HG03064 (cell line): ENCODE data around the gene ANTXR1.
"Not testable (repeated sequence)": the region's sequence is repeated elsewhere in the genome, so short reads cannot be mapped to it uniquely, and the experiment has no call there.

Experiments used
- ATAC-seq: cut with Tn5 transposase; IDR thresholded peaks from one replicate; pipeline ENCODE4 v1.9.1; 2021; ENCODE audit warnings: low read depth; ENCODE audit not compliant: unreplicated experiment

Gene ANTXR1

DNA sequence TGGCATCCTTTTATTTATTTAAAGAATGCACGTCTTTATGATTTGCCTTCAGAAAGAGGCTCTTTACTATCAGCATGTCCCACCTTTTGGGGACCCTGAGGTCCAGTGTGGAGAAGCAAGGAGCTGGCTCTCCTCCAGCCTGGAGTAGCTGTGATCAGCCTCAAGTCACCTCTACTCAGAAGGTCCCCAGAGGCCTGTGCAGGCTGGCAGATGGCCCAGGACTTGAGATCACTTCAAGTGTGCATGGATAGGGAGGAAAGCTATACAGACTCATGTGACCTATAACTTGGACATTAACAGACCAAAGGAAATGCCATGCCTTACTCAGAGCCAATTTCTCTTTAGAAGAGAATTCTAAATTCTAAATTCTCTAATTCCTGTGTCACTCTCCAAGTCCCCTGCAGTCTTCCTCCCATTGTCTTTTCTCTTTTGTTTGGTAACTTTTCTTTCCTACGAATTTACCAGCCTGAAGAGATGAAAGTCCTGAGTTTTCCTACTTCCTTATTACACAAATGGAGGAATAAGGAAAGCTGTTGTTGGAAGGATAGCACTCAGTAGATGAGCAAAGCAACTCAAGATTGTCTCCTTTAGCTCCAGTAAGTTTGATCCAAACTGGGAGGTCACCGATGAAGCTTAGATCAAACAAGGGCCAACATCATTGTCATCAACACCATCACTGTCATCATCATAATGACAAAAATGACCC lies 210.1 kb downstream of the ANTXR1 start:
- ATAC-seq: no peak

DNA sequence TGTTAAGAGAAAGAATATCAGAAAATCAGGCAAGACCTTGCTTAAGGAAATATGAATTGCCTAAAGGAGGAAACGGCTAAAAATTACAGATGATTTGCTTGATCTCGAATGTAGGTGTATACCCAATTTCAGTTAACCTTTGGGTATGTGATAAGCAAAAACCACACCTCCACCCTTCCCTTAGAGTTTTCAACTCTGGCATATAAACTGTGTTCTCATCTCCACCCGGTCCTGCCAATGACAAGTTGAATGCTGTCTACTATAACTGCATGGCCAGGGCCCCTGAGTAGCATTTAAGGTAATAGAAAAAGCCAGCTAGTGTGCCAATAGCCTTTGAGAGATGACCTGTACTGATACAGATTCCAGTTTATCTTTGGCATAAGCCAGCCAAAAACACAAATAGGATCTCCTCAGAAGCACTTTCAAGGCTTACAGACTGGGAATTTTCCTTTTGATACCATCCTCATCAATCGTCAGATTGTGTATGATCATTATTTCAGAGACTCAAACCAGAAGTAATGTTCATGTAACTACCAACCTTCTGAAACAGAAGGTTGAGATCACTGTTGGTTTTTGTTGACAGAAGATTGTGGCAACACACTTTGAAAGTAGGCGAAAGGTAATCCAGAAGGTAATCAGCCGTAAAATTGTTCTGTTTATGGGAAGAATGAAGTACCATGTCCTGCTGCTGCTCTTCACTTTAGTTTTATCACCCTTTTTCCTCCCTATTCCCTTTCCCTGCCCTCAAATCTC lies 211.0 kb downstream of the ANTXR1 start:
- no peak for ATAC-seq

DNA sequence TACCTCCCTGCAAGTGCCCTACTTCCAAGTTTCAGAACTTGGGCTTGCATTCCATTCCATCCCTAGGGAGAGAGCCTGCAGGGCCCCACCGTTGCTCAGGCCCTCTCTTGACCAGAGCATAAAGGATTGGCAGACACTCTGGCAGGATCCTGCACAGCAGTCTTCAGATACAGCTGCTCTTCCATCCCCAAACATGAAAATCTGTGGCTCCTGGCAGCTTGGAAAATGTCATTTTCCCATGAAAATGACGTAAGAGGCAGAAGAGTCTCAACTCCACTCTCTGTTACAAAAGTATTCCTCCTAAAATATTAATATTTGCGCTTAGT lies 211.5 kb downstream of the ANTXR1 start:
- ATAC-seq: no peak

DNA sequence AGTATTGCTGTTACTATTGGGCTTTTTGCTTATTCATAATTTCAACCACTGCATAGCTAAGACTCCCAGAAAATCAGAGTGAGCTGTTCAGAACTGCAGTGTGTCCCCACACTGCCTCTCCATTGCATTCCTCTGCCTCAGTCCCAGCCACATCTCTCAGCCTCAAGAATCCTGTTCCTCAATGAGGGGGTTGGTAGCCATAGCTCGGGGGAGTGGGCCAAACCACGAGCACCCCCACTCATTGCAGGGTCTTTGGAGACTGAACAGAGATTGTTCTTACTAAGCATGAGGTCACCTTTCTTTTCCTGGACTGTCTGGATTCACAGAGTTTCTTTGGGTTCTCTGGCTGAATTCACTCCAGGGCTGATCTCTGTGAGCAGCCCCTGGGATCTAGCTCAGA lies 213.0 kb downstream of the ANTXR1 start:
- ATAC-seq: no peak

DNA sequence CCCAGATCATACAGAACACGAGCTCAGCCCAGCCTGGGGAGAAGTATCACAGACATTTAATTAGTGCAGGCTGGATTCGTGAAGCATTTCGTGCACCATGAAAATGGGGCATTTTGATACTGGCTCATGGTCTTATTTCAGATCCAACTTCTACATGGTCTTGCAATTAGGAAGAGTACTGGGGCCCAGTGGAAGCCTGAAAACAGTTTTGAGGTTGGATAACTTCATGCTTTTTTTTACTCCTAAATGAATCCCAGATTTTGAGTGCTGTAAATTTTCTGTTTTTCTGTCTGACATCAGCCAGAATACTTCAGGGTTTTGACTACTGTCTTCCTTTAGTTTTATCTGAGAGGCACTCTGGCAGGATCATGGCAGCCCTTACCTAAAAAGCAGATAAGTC lies 213.9 kb downstream of the ANTXR1 start:
- no peak for ATAC-seq

DNA sequence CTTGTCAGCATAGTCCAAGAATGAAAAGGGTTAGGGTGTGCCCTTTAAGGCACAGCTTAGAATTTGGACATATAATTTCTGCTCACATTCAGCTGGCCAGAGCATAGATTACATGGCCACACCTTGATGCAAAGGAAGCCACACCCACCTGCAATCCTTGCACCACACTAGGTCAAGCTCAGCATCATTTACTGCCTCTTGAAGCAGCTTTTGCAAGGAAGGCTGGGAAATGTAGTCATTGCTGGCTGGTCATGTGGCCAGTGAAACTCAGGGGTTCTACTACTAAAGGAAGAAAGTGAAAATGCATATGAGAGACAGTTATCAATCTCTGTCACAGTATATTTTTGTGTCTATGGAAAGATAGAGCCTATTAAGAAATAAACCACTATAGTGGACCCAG lies 214.7 kb downstream of the ANTXR1 start:
- ATAC-seq: no peak

DNA sequence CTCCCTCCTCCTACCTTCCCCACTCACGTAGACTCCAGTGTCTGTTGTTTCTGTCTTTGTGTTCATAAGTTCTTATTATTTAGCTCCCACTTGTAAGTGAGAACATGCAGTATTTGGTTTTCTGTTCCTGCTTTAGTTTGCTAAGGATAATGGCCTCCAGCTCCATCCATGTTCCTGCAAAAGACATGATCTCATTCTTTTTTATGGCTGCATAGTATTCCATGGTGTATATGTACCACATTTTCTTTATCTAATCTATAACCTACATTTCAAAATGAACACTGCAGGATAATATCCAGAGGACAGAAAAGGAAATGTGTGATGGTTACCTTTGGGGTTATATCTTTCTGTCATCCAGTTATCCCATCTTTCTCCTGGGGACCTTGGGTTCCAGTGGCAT lies 218.0 kb downstream of the ANTXR1 start:
- not testable (repeated sequence) for ATAC-seq

GRCh38 chr2:69231612-69232277 lies 218.8 kb downstream of the ANTXR1 start:
- ATAC-seq: no peak

- ATAC-seq: not testable (repeated sequence)
Observed at GRCh38 chr2:69235835-69236234, 222.9 kb downstream of the ANTXR1 start.

- ATAC-seq: no peak
Observed at GRCh38 chr2:69237070-69237670, 224.2 kb downstream of the ANTXR1 start.

GRCh38 chr2:69238449-69239031 lies 225.6 kb downstream of the ANTXR1 start:
- ATAC-seq: no peak

DNA sequence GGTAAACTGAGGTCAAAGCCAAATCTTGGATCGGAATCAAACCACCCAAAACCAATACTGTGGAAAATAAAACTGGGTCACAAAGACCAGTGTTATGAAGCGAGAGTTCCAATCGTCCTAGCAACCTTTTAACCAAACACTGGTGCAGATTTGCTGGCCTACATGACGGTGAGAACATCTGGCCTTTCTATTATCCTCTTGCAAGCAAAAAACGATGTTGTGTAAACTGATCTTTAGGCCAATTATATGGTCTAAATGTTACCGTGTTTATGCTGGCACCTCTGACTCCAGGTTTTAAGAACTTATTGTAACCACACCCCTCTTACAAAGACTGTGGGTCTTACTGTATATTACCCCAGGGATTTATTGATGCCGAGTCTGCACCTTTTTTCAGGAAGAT lies 228.1 kb downstream of the ANTXR1 start:
- no peak for ATAC-seq

GRCh38 chr2:69241664-69242514 lies 228.9 kb downstream of the ANTXR1 start:
- ATAC-seq: no peak

GRCh38 chr2:69242651-69243051 lies 229.7 kb downstream of the ANTXR1 start:
- no peak for ATAC-seq

- ATAC-seq: no peak
Observed at GRCh38 chr2:69243652-69244051, 230.7 kb downstream of the ANTXR1 start.

DNA sequence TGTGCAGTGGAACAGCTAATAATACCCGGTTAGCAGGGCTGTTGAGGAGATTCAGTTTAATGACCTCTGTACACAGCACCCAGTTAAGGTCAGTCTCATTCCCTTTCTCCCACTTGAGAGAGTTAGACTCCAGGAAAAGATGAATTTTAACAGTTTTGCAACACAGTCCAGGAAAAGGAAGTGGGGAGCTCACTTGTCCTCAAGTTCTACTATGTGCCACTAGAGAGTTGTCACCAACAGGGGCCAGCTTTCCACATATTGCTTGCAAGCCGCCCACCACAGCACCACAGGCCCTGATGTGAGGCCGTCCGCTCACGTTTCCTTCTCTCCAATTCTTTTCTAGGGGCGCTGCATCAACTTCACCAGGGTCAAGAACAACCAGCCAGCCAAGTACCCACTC lies 231.9 kb downstream of the ANTXR1 start:
- no peak for ATAC-seq

DNA sequence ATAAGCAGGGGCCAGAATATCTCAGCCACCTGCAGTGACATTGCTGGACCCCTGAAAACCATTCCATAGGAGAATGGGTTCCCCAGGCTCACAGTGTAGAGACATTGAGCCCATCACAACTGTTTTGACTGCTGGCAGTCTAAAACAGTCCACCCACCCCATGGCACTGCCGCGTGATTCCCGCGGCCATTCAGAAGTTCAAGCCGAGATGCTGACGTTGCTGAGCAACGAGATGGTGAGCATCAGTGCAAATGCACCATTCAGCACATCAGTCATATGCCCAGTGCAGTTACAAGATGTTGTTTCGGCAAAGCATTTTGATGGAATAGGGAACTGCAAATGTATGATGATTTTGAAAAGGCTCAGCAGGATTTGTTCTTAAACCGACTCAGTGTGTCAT lies 234.6 kb downstream of the ANTXR1 start:
- no peak for ATAC-seq

- no peak for ATAC-seq
Observed at GRCh38 chr2:69248232-69248631, 235.3 kb downstream of the ANTXR1 start.

- ATAC-seq: no peak
Observed at GRCh38 chr2:69250981-69251380, 238.0 kb downstream of the ANTXR1 start.

DNA sequence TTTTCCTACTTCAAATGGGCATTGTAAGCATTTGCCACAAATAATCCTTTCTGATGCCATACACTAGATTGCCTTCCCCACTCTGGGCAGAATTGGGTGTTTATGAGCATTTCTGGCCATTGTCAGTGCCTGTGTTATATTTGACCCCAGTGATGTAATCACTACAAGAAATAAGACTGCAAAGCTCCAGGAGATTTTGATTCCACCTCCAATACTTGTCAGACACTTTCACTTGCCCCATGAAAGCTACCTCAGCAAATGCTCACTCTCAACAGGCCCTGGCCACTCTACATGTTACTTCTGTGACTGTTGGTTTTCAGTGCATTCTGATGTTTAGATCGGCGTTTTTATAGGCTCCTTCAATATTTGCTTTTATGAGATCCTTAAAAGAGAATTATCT lies 239.0 kb downstream of the ANTXR1 start:
- no peak for ATAC-seq
